HepG2 (cell line): ENCODE measurements around the gene UBE2B. TPM values are rescaled to one million over a fixed set of nuclear protein-coding genes. Genes with fewer than 3 reads are reported as not detected.

Experiments used
- EZH2 ChIP-seq: conservative IDR thresholded peaks from 2 replicates; pipeline ENCODE4 v1.6.1; 2012; ENCODE audit warnings: mild to moderate bottlenecking, low read depth, low read length, moderate library complexity
- GLMP ChIP-seq: sonication (generic); formaldehyde crosslinking; IDR thresholded peaks from 2 replicates; pipeline ENCODE4 v1.9.0; 2021; ENCODE audit warnings: missing genetic modification reagents, mild to moderate bottlenecking, borderline replicate concordance
- GZF1 ChIP-seq: sonication (generic); formaldehyde crosslinking; IDR thresholded peaks from 2 replicates; pipeline ENCODE4 v1.5.1; 2020; ENCODE audit warnings: mild to moderate bottlenecking, missing genetic modification reagents
- KLF16 ChIP-seq, 2 experiments: sonication (generic) in 1 of 2; formaldehyde crosslinking in 1 of 2; IDR thresholded peaks; 2 replicates each; pipeline versions ENCODE4 v1.6.1 to v1.8.0; 2016 to 2023; ENCODE audit warnings: missing genetic modification reagents in 2 of 2, missing compliant biosample characterization in 1 of 2
- NFYB ChIP-seq: sonication (generic); formaldehyde crosslinking; IDR thresholded peaks from 2 replicates; pipeline ENCODE4 v1.4.0; 2020; ENCODE audit warnings: missing genetic modification reagents
- PHF5A ChIP-seq: IDR thresholded peaks from one replicate; pipeline ENCODE4 v1.6.1; 2018; ENCODE audit warnings: low read depth, missing genetic modification reagents; ENCODE audit not compliant: unreplicated experiment
- RFXANK ChIP-seq: IDR thresholded peaks from 2 replicates; pipeline ENCODE4 v1.6.1; 2016
- SMARCE1 ChIP-seq: fragments of 450-650 bp; IDR thresholded peaks from 2 replicates; pipeline ENCODE4 v1.6.1; 2017; ENCODE audit warnings: borderline replicate concordance
- ZBTB10 ChIP-seq: sonication (generic); formaldehyde crosslinking; IDR thresholded peaks from 2 replicates; pipeline ENCODE4 v1.4.0; 2020; ENCODE audit warnings: missing genetic modification reagents, borderline replicate concordance
- ZBTB7A ChIP-seq: sonication (generic); formaldehyde crosslinking; IDR thresholded peaks from 2 replicates; pipeline ENCODE4 v1.8.0; 2022; ENCODE audit warnings: mild to moderate bottlenecking, missing genetic modification reagents
- ZFP91 ChIP-seq: sonication (generic); formaldehyde crosslinking; IDR thresholded peaks from 2 replicates; pipeline ENCODE4 v1.9.0; 2022; ENCODE audit warnings: missing genetic modification reagents, mild to moderate bottlenecking, borderline replicate concordance
- ZMYM2 ChIP-seq: sonication (generic); formaldehyde crosslinking; IDR thresholded peaks from 2 replicates; pipeline ENCODE4 v1.8.0; 2022; ENCODE audit warnings: mild to moderate bottlenecking, missing genetic modification reagents
- ZMYM4 ChIP-seq: sonication (generic); formaldehyde crosslinking; IDR thresholded peaks from 2 replicates; pipeline ENCODE4 v1.8.1; 2023; ENCODE audit warnings: mild to moderate bottlenecking, missing genetic modification reagents
- ZNF260 ChIP-seq: sonication (generic); formaldehyde crosslinking; IDR thresholded peaks from 2 replicates; pipeline ENCODE4 v1.4.0; 2020; ENCODE audit warnings: missing genetic modification reagents, low read depth, mild to moderate bottlenecking, borderline replicate concordance
- ZNF546 ChIP-seq: sonication (generic); formaldehyde crosslinking; conservative IDR thresholded peaks from 2 replicates; pipeline ENCODE4 v1.8.1; 2023; ENCODE audit warnings: mild to moderate bottlenecking, missing genetic modification reagents
- ZNF639 ChIP-seq: conservative IDR thresholded peaks from 2 replicates; pipeline ENCODE4 v1.6.1; 2018; ENCODE audit warnings: missing genetic modification reagents
- ZUFSP ChIP-seq: sonication (generic); formaldehyde crosslinking; IDR thresholded peaks from 2 replicates; pipeline ENCODE4 v1.9.0; 2021; ENCODE audit warnings: missing genetic modification reagents, mild to moderate bottlenecking, borderline replicate concordance
- polyA plus RNA-seq, 8 experiments: library from polyadenylated mRNA; depleted of rRNA in 3 of 8; stranded (reverse) in 7 of 8; unstranded in 1 of 8; fragments of >200 nt; fragmentation: Illumina TruSeq in 4 of 8; extraction: Trizol in 4 of 8; gene quantifications; 2 replicates each; pipeline versions ENCODE4 v1.2.1 to v1.2.3, GENCODE V29; 2011 to 2016; ENCODE audit warnings: low read depth in 4 of 8, missing spikeins in 1 of 8, mixed read lengths in 1 of 8; ENCODE audit not compliant: insufficient read depth in 1 of 8
- total RNA-seq, 5 experiments: library from RNA; depleted of rRNA; stranded (reverse); fragments of >200 nt; fragmentation: Illumina TruSeq; extraction: Trizol; gene quantifications; 2 replicates each; pipeline ENCODE4 v1.2.3, GENCODE V29; 2016; ENCODE audit warnings: low read depth in 1 of 5

UBE2B gene
- total and polyA plus RNA-seq, 2 of the 13 experiments (the other 11 are each of a cell fraction or from before 2014, with no cell fraction given): 25.2 to 56.0 TPM

- TF ChIP-seq ZUFSP (CRISPR knock-in tag) (no peak), EZH2 (no peak), ZMYM4 (CRISPR knock-in tag) (peak; percentile 84), GZF1 (CRISPR knock-in tag) (0 out of 2 replicates have a peak, but pooled peaks have one; percentile 72), RFXANK (no peak), ZBTB10 (no peak), SMARCE1 (no peak), NFYB (CRISPR knock-in tag) (no peak), ZMYM2 (CRISPR knock-in tag) (no peak), ZBTB7A (CRISPR knock-in tag) (no peak), PHF5A (no peak), ZNF260 (CRISPR knock-in tag) (no peak), ZFP91 (CRISPR knock-in tag) (peak; percentile 84; the same call in 1 of the 2 replicates), ZNF639 (CRISPR knock-in tag) (peak; percentile 66; the same call in 1 of the 2 replicates), KLF16 (CRISPR knock-in tag; IDR thresholded peaks at IDR 0.05) (peak in 1 of 2 experiments; percentile 90; a peak in 2 of 4 replicates), GLMP (no peak), ZNF546 (CRISPR knock-in tag) (no peak; the same call in 1 of the 2 replicates)
These were observed at the start of gene UBE2B (continued) for GRCh38 chr5:134370871-134371833.
